Activated CD4-positive, alpha-beta T cell treated with anti-CD3 and anti-CD28 coated beads, Interleukin-2, amount 10 ng/mL, durations not matched to agents 7 days and 5 days (primary cell): ENCODE measurements around the gene NKAIN2. TPM values are rescaled to one million over a fixed set of nuclear protein-coding genes. Genes with fewer than 3 reads are reported as not detected.

Source experiments
- CTCF ChIA-PET: fragments of 350-600 bp; sonication (Branson Sonifier 250); formaldehyde crosslinking; loops from one replicate; lab custom pipeline; 2021; ENCODE audit warnings: antibody characterized with exemption; lab: Charles Lee
- POLR2A ChIA-PET: fragments of 350-600 bp; sonication (Branson Sonifier 250); formaldehyde crosslinking; loops from one replicate; lab custom pipeline; 2021; ENCODE audit warnings: antibody characterized with exemption; lab: Charles Lee
- DNase-seq: peaks from one replicate; pipeline ENCODE4 v3.0.0-alpha.2; 2020
- H3K27ac Mint-ChIP-seq: one replicate; pipeline ENCODE4 v1.8.0; 2021; ENCODE audit warnings: mild to moderate bottlenecking, moderate library complexity, mixed read lengths
- H3K27me3 Mint-ChIP-seq: one replicate; pipeline ENCODE4 v1.8.0; 2021; ENCODE audit warnings: mixed read lengths
- H3K36me3 Mint-ChIP-seq: one replicate; pipeline ENCODE4 v1.8.0; 2021; ENCODE audit warnings: low read depth, mixed read lengths
- H3K4me1 Mint-ChIP-seq: one replicate; pipeline ENCODE4 v1.8.0; 2021; ENCODE audit warnings: mixed read lengths
- H3K4me3 Mint-ChIP-seq: one replicate; pipeline ENCODE4 v1.8.0; 2021; ENCODE audit warnings: mild to moderate bottlenecking, moderate library complexity, mixed read lengths
- H3K9me3 Mint-ChIP-seq: one replicate; pipeline ENCODE4 v1.8.0; 2021; ENCODE audit warnings: mixed read lengths
- total RNA-seq, 2 experiments: library from RNA; stranded (reverse); gene quantifications; one replicate each; pipeline ENCODE4 v1.2.3, GENCODE V29; 2021

NKAIN2 gene
- total RNA-seq, 2 experiments from 2014 or later: not detected

DNA sequence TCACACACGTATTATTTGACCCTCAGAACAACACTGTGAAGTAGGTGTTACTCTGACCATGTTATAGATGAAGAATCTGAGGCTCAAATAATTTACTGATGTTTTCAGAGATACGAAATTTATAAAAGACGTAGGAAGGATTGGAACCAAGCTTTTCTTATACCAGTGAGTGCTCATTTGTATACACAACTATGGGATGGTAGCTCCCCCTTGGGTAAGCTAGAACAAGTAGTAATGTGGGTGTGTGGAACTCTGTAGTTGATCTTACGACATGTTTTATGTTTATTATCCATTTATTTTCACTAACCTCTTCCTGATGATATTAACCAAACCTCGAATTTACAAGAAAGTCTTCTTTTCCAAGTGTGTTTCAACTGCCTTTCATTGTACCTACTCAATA, 248.5 kb downstream of the NKAIN2 start:
- no peaks in the 10 kb centered on the region for H3K4me1 Mint-ChIP-seq
- POLR2A ChIA-PET: no interaction called here
- H3K4me3 Mint-ChIP-seq: no peak overlapping the region
- no peak for DNase-seq
- no peak overlapping the region for H3K27ac Mint-ChIP-seq
- H3K9me3 Mint-ChIP-seq: no peaks in the 10 kb centered on the region
- no peaks in the 10 kb centered on the region for H3K27me3 Mint-ChIP-seq
- CTCF ChIA-PET: no interaction called here
- H3K36me3 Mint-ChIP-seq: no peaks in the 10 kb centered on the region

GRCh38 chr6:124053315-124053714, 249.7 kb downstream of the NKAIN2 start:
- ChIA-PET CTCF (no interaction called here), POLR2A (no interaction called here)
- no peaks in the 10 kb centered on the region for H3K4me1 Mint-ChIP-seq
- no peaks in the 10 kb centered on the region for H3K27me3 Mint-ChIP-seq
- no peak overlapping the region for H3K27ac Mint-ChIP-seq
- no peak for DNase-seq
- H3K9me3 Mint-ChIP-seq: no peaks in the 10 kb centered on the region
- no peak overlapping the region for H3K4me3 Mint-ChIP-seq
- no peaks in the 10 kb centered on the region for H3K36me3 Mint-ChIP-seq

GRCh38 chr6:124054034-124054433, 250.4 kb downstream of the NKAIN2 start:
- no peak for DNase-seq
- Mint-ChIP-seq H3K36me3 (no peaks in the 10 kb centered on the region), H3K27me3 (no peaks in the 10 kb centered on the region), H3K4me1 (no peaks in the 10 kb centered on the region), H3K4me3 (no peak overlapping the region), H3K9me3 (no peaks in the 10 kb centered on the region), H3K27ac (no peak overlapping the region)
- ChIA-PET CTCF (no interaction called here), POLR2A (no interaction called here)

GRCh38 chr6:124055395-124055794, 251.7 kb downstream of the NKAIN2 start:
- Mint-ChIP-seq H3K9me3 (no peaks in the 10 kb centered on the region), H3K27me3 (no peaks in the 10 kb centered on the region), H3K4me3 (no peak overlapping the region), H3K4me1 (no peaks in the 10 kb centered on the region), H3K36me3 (no peaks in the 10 kb centered on the region), H3K27ac (no peak overlapping the region)
- no peak for DNase-seq
- CTCF ChIA-PET: no interaction called here
- POLR2A ChIA-PET: no interaction called here

- no peak for DNase-seq
- H3K9me3 Mint-ChIP-seq: no peaks in the 10 kb centered on the region
- ChIA-PET POLR2A (no interaction called here), CTCF (no interaction called here)
- no peak overlapping the region for H3K4me3 Mint-ChIP-seq
- no peak overlapping the region for H3K27ac Mint-ChIP-seq
- H3K27me3 Mint-ChIP-seq: no peaks in the 10 kb centered on the region
- H3K36me3 Mint-ChIP-seq: no peaks in the 10 kb centered on the region
- no peaks in the 10 kb centered on the region for H3K4me1 Mint-ChIP-seq
Observed at GRCh38 chr6:124055963-124056362, 252.3 kb downstream of the NKAIN2 start.

GRCh38 chr6:124056407-124057334, 253.0 kb downstream of the NKAIN2 start:
- ChIA-PET POLR2A (no interaction called here), CTCF (no interaction called here)
- no peaks in the 10 kb centered on the region for H3K9me3 Mint-ChIP-seq
- DNase-seq: no peak
- H3K36me3 Mint-ChIP-seq: no peaks in the 10 kb centered on the region
- no peak overlapping the region for H3K4me3 Mint-ChIP-seq
- H3K27ac Mint-ChIP-seq: no peak overlapping the region
- H3K27me3 Mint-ChIP-seq: no peaks in the 10 kb centered on the region
- H3K4me1 Mint-ChIP-seq: no peaks in the 10 kb centered on the region

DNA sequence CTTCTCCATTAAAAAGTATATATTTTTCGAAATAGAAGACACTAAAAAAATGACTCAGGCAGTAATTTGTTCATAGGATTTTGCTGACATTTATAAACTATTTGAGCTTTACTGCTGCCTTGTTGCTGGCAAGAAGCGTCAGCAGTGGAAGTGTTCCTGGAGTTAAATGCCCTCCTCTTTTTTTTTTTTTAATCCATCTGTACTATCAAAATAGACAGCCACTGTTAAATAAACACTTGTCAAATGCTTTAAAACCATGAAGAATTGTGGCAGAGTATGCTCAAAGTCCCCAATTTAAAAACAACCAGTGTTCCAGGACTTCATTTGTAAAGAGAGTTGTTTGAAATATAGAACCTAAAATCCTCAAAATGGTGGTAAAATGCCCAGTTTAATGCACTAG, 253.8 kb downstream of the NKAIN2 start:
- no peak overlapping the region for H3K27ac Mint-ChIP-seq
- POLR2A ChIA-PET: no interaction called here

DNA sequence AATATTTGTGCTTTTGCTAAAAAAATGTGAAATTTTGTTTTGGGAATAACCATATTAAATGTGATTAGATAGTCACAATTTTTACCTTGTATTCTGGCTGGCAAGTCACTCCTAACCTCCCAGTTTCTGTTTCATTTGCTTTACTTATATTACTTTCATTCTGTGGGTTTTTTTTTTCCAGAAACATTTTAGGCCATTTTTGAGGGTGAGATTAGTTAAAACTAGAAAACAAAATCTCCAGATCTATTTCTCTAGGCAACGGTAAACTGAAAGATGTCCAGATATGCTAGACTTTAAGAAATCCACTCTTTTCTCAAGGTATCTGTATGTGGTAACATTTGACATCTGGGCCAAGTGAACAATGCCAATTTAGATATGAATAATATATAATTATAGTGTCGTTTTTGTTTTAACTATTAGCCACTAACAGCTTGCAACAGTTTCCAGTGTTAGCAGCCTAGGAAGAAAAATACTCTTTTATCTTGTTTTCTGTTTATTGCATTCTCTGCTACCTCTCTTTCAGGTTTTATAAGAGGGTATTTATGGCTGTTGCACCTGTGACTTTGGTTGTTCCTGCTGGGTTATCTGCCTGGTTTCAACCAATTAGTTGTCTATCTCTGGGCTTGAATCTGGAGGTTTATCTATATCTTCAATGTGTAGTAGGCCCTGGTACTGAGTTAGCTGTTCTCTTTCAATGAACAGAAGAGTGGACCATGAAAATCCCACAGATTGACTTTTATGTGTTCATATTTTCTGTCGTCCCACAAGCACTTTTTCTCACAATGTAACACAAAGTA, 260.9 kb downstream of the NKAIN2 start:
- Mint-ChIP-seq H3K4me1 (no peaks in the 10 kb centered on the region), H3K36me3 (no peaks in the 10 kb centered on the region), H3K27me3 (no peaks in the 10 kb centered on the region), H3K4me3 (no peak overlapping the region), H3K9me3 (no peaks in the 10 kb centered on the region), H3K27ac (no peak overlapping the region)
- no peak for DNase-seq
- ChIA-PET CTCF (interaction anchor here (0.7 kb wide), 1 partner anchor 10 kb away, joined by 3 read pairs; no protein-coding TSS in a partner anchor), POLR2A (no interaction called here)

More for the DNA sequence above, 253.8 kb downstream of the NKAIN2 start:
- H3K9me3 Mint-ChIP-seq: no peaks in the 10 kb centered on the region
- no peak overlapping the region for H3K4me3 Mint-ChIP-seq
- H3K36me3 Mint-ChIP-seq: no peaks in the 10 kb centered on the region
- no peaks in the 10 kb centered on the region for H3K27me3 Mint-ChIP-seq
- no peaks in the 10 kb centered on the region for H3K4me1 Mint-ChIP-seq
- DNase-seq: no peak
- CTCF ChIA-PET: no interaction called here

- DNase-seq: no peak
- Mint-ChIP-seq H3K4me3 (no peak overlapping the region), H3K9me3 (no peaks in the 10 kb centered on the region), H3K27ac (no peak overlapping the region), H3K4me1 (no peaks in the 10 kb centered on the region), H3K27me3 (no peaks in the 10 kb centered on the region), H3K36me3 (no peaks in the 10 kb centered on the region)
- CTCF ChIA-PET: no interaction called here
- POLR2A ChIA-PET: no interaction called here
Observed at GRCh38 chr6:124066269-124066668, 262.6 kb downstream of the NKAIN2 start.

DNA sequence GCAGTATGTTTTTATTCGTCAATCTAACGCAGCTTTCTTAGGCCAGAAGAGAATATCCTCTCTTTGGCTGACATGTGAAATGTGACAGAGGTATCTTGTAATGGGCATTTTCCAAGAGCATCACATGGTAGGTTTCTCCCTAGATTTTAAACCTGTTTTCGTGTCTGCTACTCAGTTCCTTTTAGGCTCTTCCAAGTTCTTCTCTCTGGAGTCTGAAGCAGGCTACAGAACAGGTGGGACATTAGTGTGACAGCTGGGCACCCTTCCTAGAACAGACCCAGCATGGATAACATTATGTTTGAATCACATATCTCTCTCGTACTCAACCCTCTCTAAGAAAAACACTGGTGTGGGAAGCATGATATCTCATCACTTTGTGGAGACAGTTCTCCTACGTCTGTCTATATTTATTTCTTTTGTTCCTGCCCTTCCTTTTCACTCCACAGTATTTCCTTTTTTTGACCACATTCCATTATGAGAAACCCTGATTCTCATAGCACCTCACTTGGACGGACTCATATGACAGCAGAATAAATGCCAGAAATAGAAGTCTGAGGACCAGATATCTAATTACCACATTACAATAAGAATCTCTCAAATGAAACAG, 263.4 kb downstream of the NKAIN2 start:
- CTCF ChIA-PET: no interaction called here
- H3K27ac Mint-ChIP-seq: no peak overlapping the region
- no peak for DNase-seq
- H3K4me1 Mint-ChIP-seq: no peaks in the 10 kb centered on the region
- H3K9me3 Mint-ChIP-seq: peaks cover 3% of the 10 kb centered on the region
- H3K27me3 Mint-ChIP-seq: no peaks in the 10 kb centered on the region
- H3K36me3 Mint-ChIP-seq: no peaks in the 10 kb centered on the region
- POLR2A ChIA-PET: no interaction called here
- H3K4me3 Mint-ChIP-seq: no peak overlapping the region

GRCh38 chr6:124069230-124069950, 265.7 kb downstream of the NKAIN2 start:
- Mint-ChIP-seq H3K4me1 (no peaks in the 10 kb centered on the region), H3K9me3 (peaks cover 3% of the 10 kb centered on the region), H3K36me3 (no peaks in the 10 kb centered on the region), H3K27ac (no peak overlapping the region), H3K27me3 (no peaks in the 10 kb centered on the region), H3K4me3 (no peak overlapping the region)
- ChIA-PET CTCF (no interaction called here), POLR2A (no interaction called here)
- no peak for DNase-seq

DNA sequence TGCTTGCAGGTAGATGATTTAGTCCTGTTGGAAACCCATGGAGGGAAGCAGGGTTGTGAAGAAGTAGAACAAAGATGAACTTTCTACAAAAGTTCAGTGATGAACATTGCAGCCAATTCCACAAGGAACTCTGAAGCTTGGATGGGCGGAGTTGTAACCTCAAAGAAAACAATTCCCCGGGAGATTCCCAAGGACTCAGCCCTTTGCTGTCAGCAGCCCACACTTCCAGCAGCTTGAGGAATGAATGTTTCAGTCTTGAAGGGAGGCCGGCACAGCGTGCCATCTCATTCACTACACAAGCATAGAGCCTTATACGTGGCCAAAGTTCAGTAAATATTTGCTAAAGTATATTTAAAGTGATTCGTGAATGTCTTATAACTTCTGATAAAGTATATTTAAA, 269.4 kb downstream of the NKAIN2 start:
- no peaks in the 10 kb centered on the region for H3K27me3 Mint-ChIP-seq
- ChIA-PET CTCF (no interaction called here), POLR2A (no interaction called here)
- no peak for DNase-seq
- peaks cover 3% of the 10 kb centered on the region for H3K9me3 Mint-ChIP-seq
- H3K4me1 Mint-ChIP-seq: no peaks in the 10 kb centered on the region
- H3K27ac Mint-ChIP-seq: no peak overlapping the region
- H3K4me3 Mint-ChIP-seq: no peak overlapping the region
- H3K36me3 Mint-ChIP-seq: no peaks in the 10 kb centered on the region
